ENCODE results near the gene FAM131B. TPM values are rescaled to one million over a fixed set of nuclear protein-coding genes. Genes with fewer than 3 reads are reported as not detected.

Gene FAM131B
- total RNA-seq, 2 experiments from 2014 or later, result 2.7 to 2.9 TPM

DNA sequence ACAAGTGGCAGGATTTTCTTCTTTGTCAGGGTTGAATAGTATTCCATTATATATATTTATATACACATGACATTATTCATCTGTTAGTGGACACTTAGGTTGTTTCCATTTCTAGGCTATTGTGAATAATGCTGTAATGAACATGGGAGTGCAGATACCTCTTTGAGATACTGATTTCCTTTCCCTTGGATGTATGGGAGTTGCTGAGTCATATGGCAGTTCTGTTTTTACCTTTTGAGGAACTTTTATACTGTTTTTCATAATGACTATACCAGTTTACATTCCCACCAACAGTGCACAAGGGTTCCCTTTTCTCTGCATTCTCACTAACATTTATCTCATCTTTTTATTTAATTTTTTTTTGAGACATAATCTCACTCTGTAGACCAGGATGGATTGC lies 48.4 kb downstream of the FAM131B start:
- DNase-seq (no peak), ATAC-seq (no peak)
- peaks cover 12% of the 10 kb centered on the region for H3K4me1 Mint-ChIP-seq (ENCODE audit: low read depth)
- H3K27ac Mint-ChIP-seq, result no peak overlapping the region
- intact Hi-C loops (cut with micrococcal nuclease), result no loop called here
- H3K36me3 Mint-ChIP-seq (ENCODE audit: low read depth), result peaks cover 16% of the 10 kb centered on the region
- ChIA-PET CTCF (no interaction called here), POLR2A (no interaction called here)
- TF ChIP-seq, protein P1, sequence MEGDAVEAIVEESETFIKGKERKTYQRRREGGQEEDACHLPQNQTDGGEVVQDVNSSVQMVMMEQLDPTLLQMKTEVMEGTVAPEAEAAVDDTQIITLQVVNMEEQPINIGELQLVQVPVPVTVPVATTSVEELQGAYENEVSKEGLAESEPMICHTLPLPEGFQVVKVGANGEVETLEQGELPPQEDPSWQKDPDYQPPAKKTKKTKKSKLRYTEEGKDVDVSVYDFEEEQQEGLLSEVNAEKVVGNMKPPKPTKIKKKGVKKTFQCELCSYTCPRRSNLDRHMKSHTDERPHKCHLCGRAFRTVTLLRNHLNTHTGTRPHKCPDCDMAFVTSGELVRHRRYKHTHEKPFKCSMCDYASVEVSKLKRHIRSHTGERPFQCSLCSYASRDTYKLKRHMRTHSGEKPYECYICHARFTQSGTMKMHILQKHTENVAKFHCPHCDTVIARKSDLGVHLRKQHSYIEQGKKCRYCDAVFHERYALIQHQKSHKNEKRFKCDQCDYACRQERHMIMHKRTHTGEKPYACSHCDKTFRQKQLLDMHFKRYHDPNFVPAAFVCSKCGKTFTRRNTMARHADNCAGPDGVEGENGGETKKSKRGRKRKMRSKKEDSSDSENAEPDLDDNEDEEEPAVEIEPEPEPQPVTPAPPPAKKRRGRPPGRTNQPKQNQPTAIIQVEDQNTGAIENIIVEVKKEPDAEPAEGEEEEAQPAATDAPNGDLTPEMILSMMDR (IDR thresholded peaks at IDR 0.05), result no peak
- peaks cover 3% of the 10 kb centered on the region for H3K9me3 Mint-ChIP-seq
- H3K27me3 Mint-ChIP-seq, result no peaks in the 10 kb centered on the region
- H3K4me3 Mint-ChIP-seq, result no peak overlapping the region

DNA sequence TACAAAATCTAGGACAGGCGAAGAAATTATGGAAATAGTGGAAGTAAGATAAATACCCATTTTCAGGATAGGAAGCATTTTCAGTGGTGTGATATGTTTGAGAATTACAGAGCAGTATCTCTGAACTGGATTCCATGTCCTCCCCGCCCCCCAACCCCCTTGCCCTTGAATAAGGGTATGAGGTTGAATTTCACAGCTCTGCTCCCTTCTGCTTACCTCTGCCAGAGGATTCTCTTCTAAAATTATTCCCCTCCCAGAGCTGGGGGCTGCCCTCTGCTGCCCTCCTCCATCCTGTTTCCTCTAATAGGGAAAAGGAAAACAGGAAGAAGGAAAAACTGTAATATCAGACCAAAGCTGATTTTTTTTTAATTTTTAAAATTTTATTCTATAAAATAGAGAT lies 53.9 kb downstream of the FAM131B start:
- POLR2A ChIA-PET, result interaction anchor here (0.6 to 2.1 kb wide), 7 partner anchors 12 to 104 kb away, joined by 3 to 9 read pairs (median 4); no protein-coding TSS in a partner anchor
- intact Hi-C loops (cut with micrococcal nuclease), result no loop called here
- Mint-ChIP-seq H3K9me3 (peaks cover 3% of the 10 kb centered on the region), H3K27ac (no peak overlapping the region), H3K4me1 (ENCODE audit: low read depth) (peaks cover 47% of the 10 kb centered on the region), H3K36me3 (ENCODE audit: low read depth) (peaks cover 64% of the 10 kb centered on the region), H3K27me3 (no peaks in the 10 kb centered on the region), H3K4me3 (no peak overlapping the region)
- no peak for ATAC-seq
- CTCF ChIA-PET, result interaction anchor here (0.7 to 4.9 kb wide), 6 partner anchors 8 to 84 kb away, joined by 3 to 39 read pairs (median 4); no protein-coding TSS in a partner anchor
- no peak for DNase-seq
- TF ChIP-seq, protein P1 (IDR thresholded peaks at IDR 0.05), result no peak

DNA sequence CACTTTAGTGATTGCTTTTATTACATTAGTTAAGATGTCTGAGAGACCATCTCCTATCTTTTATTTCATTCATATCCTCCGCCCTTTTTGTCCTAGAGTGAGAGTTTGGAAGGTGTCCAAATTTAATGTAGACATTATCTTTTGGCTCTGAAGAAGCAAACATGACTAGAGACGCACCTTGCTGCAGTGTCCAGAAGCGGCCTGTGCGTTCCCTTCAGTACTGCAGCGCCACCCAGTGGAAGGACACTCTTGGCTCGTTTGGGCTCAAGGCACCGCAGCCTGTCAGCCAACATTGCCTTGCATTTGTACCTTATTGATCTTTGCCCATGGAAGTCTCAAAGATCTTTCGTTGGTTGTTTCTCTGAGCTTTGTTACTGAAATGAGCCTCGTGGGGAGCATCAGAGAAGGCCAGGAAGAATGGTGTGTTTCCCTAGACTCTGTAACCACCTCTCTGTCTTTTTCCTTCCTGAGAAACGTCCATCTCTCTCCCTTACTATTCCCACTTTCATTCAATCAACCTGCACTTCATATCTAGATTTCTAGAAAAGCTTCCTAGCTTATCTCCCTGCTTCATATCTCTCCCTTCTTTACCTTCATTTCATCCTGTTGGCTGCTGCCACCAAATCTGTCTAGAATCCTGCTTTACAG lies 57.0 kb downstream of the FAM131B start:
- Mint-ChIP-seq H3K27ac (peak overlapping the region; percentile 58), H3K9me3 (peaks cover 3% of the 10 kb centered on the region), H3K4me1 (ENCODE audit: low read depth) (peaks cover 46% of the 10 kb centered on the region), H3K4me3 (no peak overlapping the region), H3K36me3 (ENCODE audit: low read depth) (peaks cover 89% of the 10 kb centered on the region), H3K27me3 (no peaks in the 10 kb centered on the region)
- intact Hi-C loops (cut with micrococcal nuclease), result loop anchor here (1.0 kb wide), 1 partner anchor 65 kb away; no protein-coding TSS in a partner anchor
- TF ChIP-seq, protein P1 (IDR thresholded peaks at IDR 0.05), result peak; percentile 82
- peak; percentile 86 for DNase-seq
- ChIA-PET POLR2A (interaction anchor here (0.9 to 2.2 kb wide), 7 partner anchors 9 to 76 kb away, joined by 3 to 6 read pairs (median 4); partner anchors contain the start of gene CASP2), CTCF (interaction anchor here (0.7 to 4.4 kb wide), 28 partner anchors 12 to 300 kb away, joined by 3 to 65 read pairs (median 4); no protein-coding TSS in a partner anchor)
- peak; percentile 86 for ATAC-seq

DNA sequence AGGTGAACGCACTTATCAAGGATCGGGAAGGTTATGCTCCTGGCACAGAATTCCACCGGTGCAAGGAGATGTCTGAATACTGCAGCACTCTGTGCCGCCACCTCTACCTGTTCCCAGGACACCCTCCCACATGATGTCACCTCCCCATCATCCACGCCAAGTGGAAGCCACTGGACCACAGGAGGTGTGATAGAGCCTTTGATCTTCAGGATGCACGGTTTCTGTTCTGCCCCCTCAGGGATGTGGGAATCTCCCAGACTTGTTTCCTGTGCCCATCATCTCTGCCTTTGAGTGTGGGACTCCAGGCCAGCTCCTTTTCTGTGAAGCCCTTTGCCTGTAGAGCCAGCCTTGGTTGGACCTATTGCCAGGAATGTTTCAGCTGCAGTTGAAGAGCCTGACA lies 57.6 kb downstream of the FAM131B start:
- intact Hi-C loops (cut with micrococcal nuclease), result no loop called here
- H3K27ac Mint-ChIP-seq, result peak overlapping the region; percentile 58
- no peak for ATAC-seq
- ChIA-PET CTCF (interaction anchor here (0.7 to 4.4 kb wide), 19 partner anchors 11 to 299 kb away, joined by 3 to 65 read pairs (median 4); no protein-coding TSS in a partner anchor), POLR2A (interaction anchor here (1.1 to 2.2 kb wide), 6 partner anchors 8 to 77 kb away, joined by 3 to 6 read pairs (median 4); no protein-coding TSS in a partner anchor)
- H3K36me3 Mint-ChIP-seq (ENCODE audit: low read depth), result peaks cover 89% of the 10 kb centered on the region
- no peak overlapping the region for H3K4me3 Mint-ChIP-seq
- no peaks in the 10 kb centered on the region for H3K27me3 Mint-ChIP-seq
- TF ChIP-seq, protein P1 (IDR thresholded peaks at IDR 0.05), result no peak
- peaks cover 44% of the 10 kb centered on the region for H3K4me1 Mint-ChIP-seq (ENCODE audit: low read depth)
- no peak for DNase-seq
- peaks cover 3% of the 10 kb centered on the region for H3K9me3 Mint-ChIP-seq

DNA sequence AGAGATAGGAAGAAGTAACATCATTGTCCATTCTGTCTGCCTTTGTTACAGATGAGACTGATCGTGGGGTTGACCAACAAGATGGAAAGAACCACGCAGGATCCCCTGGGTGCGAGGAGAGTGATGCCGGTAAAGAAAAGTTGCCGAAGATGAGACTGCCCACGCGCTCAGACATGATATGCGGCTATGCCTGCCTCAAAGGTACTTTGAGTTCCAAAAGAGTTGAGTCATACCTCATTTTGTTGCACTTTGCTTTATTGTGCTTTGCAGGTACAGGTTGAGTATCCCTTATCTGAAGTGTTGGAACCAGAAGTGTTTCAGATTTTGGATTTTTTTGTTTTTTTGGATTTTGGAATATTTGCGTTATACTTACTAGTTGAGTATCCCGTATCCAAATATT lies 58.8 kb downstream of the FAM131B start:
- Mint-ChIP-seq H3K27me3 (no peaks in the 10 kb centered on the region), H3K27ac (no peak overlapping the region), H3K36me3 (ENCODE audit: low read depth) (peaks cover 87% of the 10 kb centered on the region), H3K4me3 (no peak overlapping the region), H3K9me3 (no peaks in the 10 kb centered on the region), H3K4me1 (ENCODE audit: low read depth) (peaks cover 49% of the 10 kb centered on the region)
- TF ChIP-seq, protein P1 (IDR thresholded peaks at IDR 0.05), result no peak
- DNase-seq, result no peak
- no peak for ATAC-seq
- intact Hi-C loops (cut with micrococcal nuclease), result no loop called here
- ChIA-PET CTCF (interaction anchor here (2.8 to 4.4 kb wide), 3 partner anchors 10 to 104 kb away, joined by 10 to 65 read pairs (median 56); no protein-coding TSS in a partner anchor), POLR2A (interaction anchor here (2.2 kb wide), 1 partner anchor 10 kb away, joined by 6 read pairs; no protein-coding TSS in a partner anchor)

Measured in activated CD8-positive, alpha-beta T cell treated with anti-CD3 and anti-CD28 coated beads for 36 hours (primary cell).